ENCODE results near the gene SERPINA9. TPM values are rescaled to one million over a fixed set of nuclear protein-coding genes. Genes with fewer than 3 reads are reported as not detected.

The SERPINA9 gene
- total and polyA plus RNA-seq, 2 experiments from 2014 or later: 0.60 TPM; not detected in 1

DNA sequence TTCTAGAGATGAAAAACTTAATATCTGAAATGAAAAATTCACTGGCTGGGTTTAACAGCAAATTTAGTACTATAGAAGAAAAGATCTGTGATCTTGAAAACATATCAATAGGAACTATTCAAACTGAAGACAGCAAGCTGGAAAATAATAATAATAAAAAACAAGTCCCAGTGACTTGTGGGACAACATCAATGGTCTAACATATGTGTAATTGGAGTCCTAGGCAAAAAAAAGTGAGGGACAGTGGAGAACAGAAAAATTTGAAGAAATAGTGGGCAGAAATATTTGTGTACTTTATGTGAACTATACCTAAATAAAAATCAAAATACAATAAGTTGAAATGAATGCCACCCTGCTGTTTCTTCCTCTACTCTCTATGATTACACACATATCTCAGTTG lies 2.4 kb upstream of the SERPINA9 start:
- peaks cover 4% of the 10 kb centered on the region for H3K9me3 ChIP-seq (ENCODE audit: low read depth)
- no peaks in the 10 kb centered on the region for H3K79me2 ChIP-seq
- H2AFZ ChIP-seq: no peak overlapping the region
- no peak for DNase-seq (ENCODE audit: low spot score)
- H3K4me1 ChIP-seq (ENCODE audit: insufficient read depth): peaks cover 2% of the 10 kb centered on the region
- H3K9me2 ChIP-seq (replicated peaks; ENCODE audit: insufficient read depth): no peaks in the 10 kb centered on the region
- H3K27me3 ChIP-seq: no peaks in the 10 kb centered on the region
- H3K27ac ChIP-seq: no peak overlapping the region
- no peak overlapping the region for H3K4me2 ChIP-seq
- no peak for TF ChIP-seq EZH2phosphoT487 (IDR thresholded peaks at IDR 0.05; ENCODE audit: low read depth, severe bottlenecking, unreplicated experiment)
- TF ChIP-seq, protein P1, sequence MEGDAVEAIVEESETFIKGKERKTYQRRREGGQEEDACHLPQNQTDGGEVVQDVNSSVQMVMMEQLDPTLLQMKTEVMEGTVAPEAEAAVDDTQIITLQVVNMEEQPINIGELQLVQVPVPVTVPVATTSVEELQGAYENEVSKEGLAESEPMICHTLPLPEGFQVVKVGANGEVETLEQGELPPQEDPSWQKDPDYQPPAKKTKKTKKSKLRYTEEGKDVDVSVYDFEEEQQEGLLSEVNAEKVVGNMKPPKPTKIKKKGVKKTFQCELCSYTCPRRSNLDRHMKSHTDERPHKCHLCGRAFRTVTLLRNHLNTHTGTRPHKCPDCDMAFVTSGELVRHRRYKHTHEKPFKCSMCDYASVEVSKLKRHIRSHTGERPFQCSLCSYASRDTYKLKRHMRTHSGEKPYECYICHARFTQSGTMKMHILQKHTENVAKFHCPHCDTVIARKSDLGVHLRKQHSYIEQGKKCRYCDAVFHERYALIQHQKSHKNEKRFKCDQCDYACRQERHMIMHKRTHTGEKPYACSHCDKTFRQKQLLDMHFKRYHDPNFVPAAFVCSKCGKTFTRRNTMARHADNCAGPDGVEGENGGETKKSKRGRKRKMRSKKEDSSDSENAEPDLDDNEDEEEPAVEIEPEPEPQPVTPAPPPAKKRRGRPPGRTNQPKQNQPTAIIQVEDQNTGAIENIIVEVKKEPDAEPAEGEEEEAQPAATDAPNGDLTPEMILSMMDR (IDR thresholded peaks at IDR 0.05; ENCODE audit: poor library complexity): no peak
- no peak for TF ChIP-seq EZH2 (IDR thresholded peaks at IDR 0.05; ENCODE audit: borderline replicate concordance)
- H3K4me3 ChIP-seq: no peak overlapping the region
- no peaks in the 10 kb centered on the region for H4K20me1 ChIP-seq (ENCODE audit: insufficient read depth, poor library complexity, severe bottlenecking)
- H3K36me3 ChIP-seq (replicated peaks; ENCODE audit: insufficient read depth, low read depth): no peaks in the 10 kb centered on the region

DNA sequence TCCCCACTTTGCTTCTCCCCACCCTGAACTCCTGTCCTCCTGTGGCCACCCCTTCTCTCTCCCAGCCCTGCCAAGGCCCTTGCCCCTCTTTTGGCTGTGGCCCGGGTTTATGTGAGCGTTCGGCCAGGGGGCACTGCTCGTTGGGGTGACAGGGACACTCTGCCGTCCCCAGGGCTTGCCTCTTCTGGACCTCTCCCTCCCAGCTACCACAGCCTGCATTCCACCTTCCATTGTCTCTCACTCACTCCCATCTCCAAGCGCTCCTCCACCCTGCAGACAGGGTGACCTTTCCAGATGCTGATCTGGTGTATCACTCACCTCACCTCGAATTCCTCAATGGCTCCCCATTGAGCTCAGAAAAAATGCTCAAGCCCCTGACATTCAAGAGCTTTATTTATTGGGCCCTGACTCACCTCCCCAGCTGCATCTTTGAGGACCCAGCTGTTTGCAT lies 1.4 kb downstream of the SERPINA9 start:
- DNase-seq (ENCODE audit: low spot score): no peak
- TF ChIP-seq EZH2 (IDR thresholded peaks at IDR 0.05; ENCODE audit: borderline replicate concordance) (no peak), EZH2phosphoT487 (IDR thresholded peaks at IDR 0.05; ENCODE audit: low read depth, severe bottlenecking, unreplicated experiment) (no peak)
- TF ChIP-seq, protein P1 (IDR thresholded peaks at IDR 0.05; ENCODE audit: poor library complexity): no peak
- no peak overlapping the region for H2AFZ ChIP-seq
- no peaks in the 10 kb centered on the region for H4K20me1 ChIP-seq (ENCODE audit: insufficient read depth, poor library complexity, severe bottlenecking)
- H3K4me2 ChIP-seq: no peak overlapping the region
- peaks cover 4% of the 10 kb centered on the region for H3K9me3 ChIP-seq (ENCODE audit: low read depth)
- no peaks in the 10 kb centered on the region for H3K36me3 ChIP-seq (replicated peaks; ENCODE audit: insufficient read depth, low read depth)
- H3K27ac ChIP-seq: no peak overlapping the region
- H3K9me2 ChIP-seq (replicated peaks; ENCODE audit: insufficient read depth): no peaks in the 10 kb centered on the region
- H3K4me3 ChIP-seq: no peak overlapping the region
- no peaks in the 10 kb centered on the region for H3K4me1 ChIP-seq (ENCODE audit: insufficient read depth)
- H3K79me2 ChIP-seq: no peaks in the 10 kb centered on the region
- WGBS (ENCODE audit: low lambda C conversion rate, missing lambda C conversion rate): 82% methylated on average over 7 of the region's 7 CpGs
- no peaks in the 10 kb centered on the region for H3K27me3 ChIP-seq

DNA sequence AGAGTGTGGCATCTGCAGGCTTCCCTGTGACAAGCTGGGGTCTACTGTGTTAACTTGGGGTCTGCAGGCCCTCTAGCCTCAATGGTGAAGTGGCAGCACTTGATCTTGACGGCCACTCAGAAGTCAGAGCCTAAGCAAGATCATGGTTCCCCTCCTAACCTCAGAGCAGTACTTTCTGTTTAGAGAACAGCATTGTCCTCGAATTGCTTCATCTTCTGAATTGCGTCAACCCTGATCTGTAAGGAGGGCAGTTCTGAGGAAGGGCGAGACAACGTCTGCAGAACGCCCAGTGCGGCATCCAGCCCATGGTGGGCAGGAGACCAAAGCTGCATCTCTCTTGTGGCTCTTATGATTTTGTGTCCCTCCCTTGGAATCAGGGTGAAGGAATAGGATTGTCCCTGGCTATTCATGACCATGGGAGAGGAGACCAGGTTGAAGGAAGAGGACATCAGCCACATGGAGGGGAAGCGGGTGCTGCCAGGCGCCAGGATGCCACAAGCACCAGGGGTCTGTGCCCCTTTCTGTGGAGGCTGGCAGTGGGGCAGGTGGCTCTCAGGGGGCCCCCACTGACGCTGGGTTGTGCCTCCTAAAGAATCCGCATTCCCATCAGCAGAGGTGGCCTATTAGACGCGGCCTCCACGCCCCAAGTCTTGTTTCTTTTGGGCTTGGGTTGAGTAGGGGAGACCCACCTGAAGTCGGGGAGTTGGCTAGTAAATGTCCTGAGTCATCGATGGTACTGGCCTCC lies 2.2 kb downstream of the SERPINA9 start:
- H3K4me3 ChIP-seq: no peak overlapping the region
- no peak overlapping the region for H3K27ac ChIP-seq
- H4K20me1 ChIP-seq (ENCODE audit: insufficient read depth, poor library complexity, severe bottlenecking): no peaks in the 10 kb centered on the region
- H3K9me2 ChIP-seq (replicated peaks; ENCODE audit: insufficient read depth): no peaks in the 10 kb centered on the region
- H3K4me2 ChIP-seq: no peak overlapping the region
- TF ChIP-seq EZH2 (IDR thresholded peaks at IDR 0.05; ENCODE audit: borderline replicate concordance) (no peak), EZH2phosphoT487 (IDR thresholded peaks at IDR 0.05; ENCODE audit: low read depth, severe bottlenecking, unreplicated experiment) (no peak)
- TF ChIP-seq, protein P1 (IDR thresholded peaks at IDR 0.05; ENCODE audit: poor library complexity): no peak
- peaks cover 4% of the 10 kb centered on the region for H3K9me3 ChIP-seq (ENCODE audit: low read depth)
- H3K27me3 ChIP-seq: no peaks in the 10 kb centered on the region
- no peaks in the 10 kb centered on the region for H3K4me1 ChIP-seq (ENCODE audit: insufficient read depth)
- no peaks in the 10 kb centered on the region for H3K79me2 ChIP-seq
- 85% methylated on average over 16 of the region's 16 CpGs for WGBS (ENCODE audit: low lambda C conversion rate, missing lambda C conversion rate)
- H3K36me3 ChIP-seq (replicated peaks; ENCODE audit: insufficient read depth, low read depth): no peaks in the 10 kb centered on the region
- no peak for DNase-seq (ENCODE audit: low spot score)
- H2AFZ ChIP-seq: no peak overlapping the region

Measured in hepatocyte (in vitro differentiated cells).